PFSK-1 (cell line): ENCODE results near the gene SH3YL1.

Experiments used
- FOXP2 ChIP-seq: optimal IDR thresholded peaks from 2 replicates; pipeline ENCODE3; 2011; ENCODE audit warnings: borderline replicate concordance, control low read depth, inconsistent platforms; ENCODE audit not compliant: insufficient read depth; ENCODE audit errors: extremely low read length, extremely low read depth
- POLR2AphosphoS5 ChIP-seq: IDR thresholded peaks from 2 replicates; pipeline ENCODE4 v1.6.1; 2012; ENCODE audit warnings: low read depth, mild to moderate bottlenecking, control low read depth, low read length, moderate library complexity
- SIN3A ChIP-seq: IDR thresholded peaks from 2 replicates; pipeline ENCODE4 v1.6.1; 2012; ENCODE audit warnings: mild to moderate bottlenecking, low read length, moderate library complexity, borderline replicate concordance; ENCODE audit not compliant: insufficient read depth
- TAF1 ChIP-seq: IDR thresholded peaks from 2 replicates; pipeline ENCODE4 v1.6.1; 2012; ENCODE audit warnings: low read length, control low read depth, borderline replicate concordance; ENCODE audit not compliant: insufficient read depth
- TF ChIP-seq, protein P1 (sequence below), 2 experiments: IDR thresholded peaks; 2 replicates each; pipeline versions ENCODE4 v1.6.1 to v1.8.0; 2011 to 2012; ENCODE audit warnings: low read depth in 2 of 2, low read length in 2 of 2, control low read depth in 1 of 2, inconsistent platforms in 1 of 2, mild to moderate bottlenecking in 1 of 2, moderate library complexity in 1 of 2; ENCODE audit not compliant: insufficient read depth in 1 of 2

The SH3YL1 gene

DNA sequence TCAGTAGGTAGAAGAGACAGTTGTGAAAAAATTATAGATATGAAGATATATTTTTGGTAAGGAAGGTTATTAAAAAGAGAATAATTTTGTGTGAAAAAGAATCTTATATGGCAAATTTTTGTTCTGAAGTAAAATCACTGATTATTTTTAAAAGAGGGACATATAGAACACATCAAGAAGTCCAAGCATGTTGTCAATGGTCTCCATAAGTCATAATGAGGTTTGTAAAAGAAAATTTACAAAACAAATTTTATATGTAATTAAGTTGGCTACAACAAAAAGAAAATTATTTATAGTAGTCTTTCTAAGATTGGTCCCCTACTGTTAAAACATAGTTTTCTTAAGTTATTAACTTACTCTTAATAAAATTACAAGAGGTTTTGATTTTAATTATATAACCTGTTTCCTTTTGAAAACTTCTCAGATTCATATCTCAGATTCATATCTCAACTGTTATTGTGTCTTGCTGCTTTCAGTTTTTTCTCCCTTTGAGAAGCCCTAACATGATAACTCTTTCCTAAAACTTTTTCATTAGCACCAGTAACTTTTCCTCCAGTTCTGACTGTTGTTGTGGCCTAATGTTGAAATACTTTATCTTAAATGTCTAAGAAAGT lies 81.2 kb downstream of the SH3YL1 start:
- TF ChIP-seq POLR2AphosphoS5 (no peak), TAF1 (no peak), FOXP2 (no peak), SIN3A (no peak)
- TF ChIP-seq, protein P1, sequence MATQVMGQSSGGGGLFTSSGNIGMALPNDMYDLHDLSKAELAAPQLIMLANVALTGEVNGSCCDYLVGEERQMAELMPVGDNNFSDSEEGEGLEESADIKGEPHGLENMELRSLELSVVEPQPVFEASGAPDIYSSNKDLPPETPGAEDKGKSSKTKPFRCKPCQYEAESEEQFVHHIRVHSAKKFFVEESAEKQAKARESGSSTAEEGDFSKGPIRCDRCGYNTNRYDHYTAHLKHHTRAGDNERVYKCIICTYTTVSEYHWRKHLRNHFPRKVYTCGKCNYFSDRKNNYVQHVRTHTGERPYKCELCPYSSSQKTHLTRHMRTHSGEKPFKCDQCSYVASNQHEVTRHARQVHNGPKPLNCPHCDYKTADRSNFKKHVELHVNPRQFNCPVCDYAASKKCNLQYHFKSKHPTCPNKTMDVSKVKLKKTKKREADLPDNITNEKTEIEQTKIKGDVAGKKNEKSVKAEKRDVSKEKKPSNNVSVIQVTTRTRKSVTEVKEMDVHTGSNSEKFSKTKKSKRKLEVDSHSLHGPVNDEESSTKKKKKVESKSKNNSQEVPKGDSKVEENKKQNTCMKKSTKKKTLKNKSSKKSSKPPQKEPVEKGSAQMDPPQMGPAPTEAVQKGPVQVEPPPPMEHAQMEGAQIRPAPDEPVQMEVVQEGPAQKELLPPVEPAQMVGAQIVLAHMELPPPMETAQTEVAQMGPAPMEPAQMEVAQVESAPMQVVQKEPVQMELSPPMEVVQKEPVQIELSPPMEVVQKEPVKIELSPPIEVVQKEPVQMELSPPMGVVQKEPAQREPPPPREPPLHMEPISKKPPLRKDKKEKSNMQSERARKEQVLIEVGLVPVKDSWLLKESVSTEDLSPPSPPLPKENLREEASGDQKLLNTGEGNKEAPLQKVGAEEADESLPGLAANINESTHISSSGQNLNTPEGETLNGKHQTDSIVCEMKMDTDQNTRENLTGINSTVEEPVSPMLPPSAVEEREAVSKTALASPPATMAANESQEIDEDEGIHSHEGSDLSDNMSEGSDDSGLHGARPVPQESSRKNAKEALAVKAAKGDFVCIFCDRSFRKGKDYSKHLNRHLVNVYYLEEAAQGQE (IDR thresholded peaks at IDR 0.05; ENCODE audit: insufficient read depth in 1 of 2, low read depth in 2 of 2, low read length in 2 of 2): no peak

DNA sequence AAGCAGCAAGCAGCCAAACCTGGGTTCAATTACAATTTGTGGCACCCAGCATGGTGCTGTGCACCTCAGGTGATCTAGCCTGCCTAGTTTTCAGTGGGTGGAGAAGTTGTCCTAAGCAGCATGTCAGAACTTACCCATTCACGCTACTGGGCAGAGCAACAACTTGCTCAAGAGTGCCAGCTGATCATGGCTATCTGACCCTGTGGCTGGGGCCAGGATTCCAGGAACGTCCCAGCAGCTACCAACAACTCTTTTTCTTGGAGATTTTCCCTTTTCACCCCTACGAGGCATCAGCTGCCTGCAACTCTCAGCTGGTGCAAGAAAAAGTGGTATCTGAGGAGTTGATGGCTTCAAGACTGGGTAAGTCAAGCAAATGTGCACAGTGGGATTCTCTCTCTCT lies 83.5 kb downstream of the SH3YL1 start:
- TF ChIP-seq FOXP2 (no peak), SIN3A (no peak), POLR2AphosphoS5 (no peak), TAF1 (no peak)
- TF ChIP-seq, protein P1 (IDR thresholded peaks at IDR 0.05; ENCODE audit: insufficient read depth in 1 of 2, low read depth in 2 of 2, low read length in 2 of 2): no peak

DNA sequence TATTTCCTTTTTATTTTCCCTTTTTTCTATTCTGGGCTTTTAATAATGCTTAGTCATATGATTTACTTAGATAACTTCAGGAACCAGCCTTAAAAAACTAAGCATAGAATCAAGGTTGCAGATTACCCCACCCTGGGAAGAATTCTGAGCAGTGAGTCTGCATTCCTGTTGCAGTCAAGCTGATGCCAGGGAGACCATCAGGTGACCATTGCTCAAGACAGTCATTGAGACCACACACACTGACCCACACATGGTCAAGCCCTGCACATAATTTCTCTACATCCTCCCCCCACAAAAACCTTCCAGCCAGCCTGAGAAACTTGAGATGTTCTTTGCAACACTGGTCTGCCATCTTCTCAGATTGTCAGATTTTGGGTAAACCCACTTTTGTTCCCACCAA lies 83.9 kb downstream of the SH3YL1 start:
- no peak for TF ChIP-seq TAF1
- TF ChIP-seq, protein P1 (IDR thresholded peaks at IDR 0.05; ENCODE audit: insufficient read depth in 1 of 2, low read depth in 2 of 2, low read length in 2 of 2): no peak
- no peak for TF ChIP-seq FOXP2
- no peak for TF ChIP-seq POLR2AphosphoS5

DNA sequence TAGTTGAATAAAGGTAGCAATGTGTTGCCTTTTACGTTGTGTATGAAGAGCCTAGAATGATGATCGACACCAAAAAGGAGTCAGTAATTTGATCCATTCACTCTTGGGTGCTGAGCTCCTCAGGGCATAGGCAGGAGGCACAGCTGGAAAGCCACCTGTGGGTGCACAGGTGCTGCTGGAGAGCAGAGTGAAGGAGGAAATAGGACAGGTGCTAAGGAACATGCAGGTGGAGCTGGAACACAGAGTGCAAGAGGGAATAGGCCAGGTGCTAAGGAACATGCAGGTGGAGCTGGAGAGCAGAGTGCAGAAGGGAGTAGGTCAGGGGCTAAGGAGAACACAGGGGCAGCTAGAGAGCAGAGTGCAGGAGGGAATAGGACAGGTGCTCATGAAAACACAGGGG lies 86.1 kb downstream of the SH3YL1 start:
- no peak for TF ChIP-seq POLR2AphosphoS5
- TF ChIP-seq, protein P1 (IDR thresholded peaks at IDR 0.05; ENCODE audit: insufficient read depth in 1 of 2, low read depth in 2 of 2, low read length in 2 of 2): no peak
- TF ChIP-seq SIN3A: no peak
- no peak for TF ChIP-seq FOXP2
- TF ChIP-seq TAF1: no peak

DNA sequence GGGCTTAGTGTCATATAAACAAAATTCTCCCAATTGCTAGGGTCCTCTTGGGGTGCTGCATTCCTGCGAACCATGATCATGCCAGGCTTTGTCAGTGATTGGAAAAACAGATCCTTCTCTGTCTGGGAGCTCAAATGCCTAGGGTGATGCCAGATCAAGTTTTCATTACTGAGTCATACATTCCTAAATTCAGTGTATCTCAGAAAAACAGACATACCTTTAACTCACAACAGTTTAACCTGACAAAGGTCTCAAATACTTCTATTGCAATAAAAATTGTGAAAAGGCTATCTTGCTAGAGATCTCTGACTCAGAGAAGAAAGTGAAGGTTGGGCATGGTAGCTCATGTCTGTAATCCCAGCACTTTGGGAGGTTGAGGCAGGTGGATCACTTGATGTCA lies 86.9 kb downstream of the SH3YL1 start:
- TF ChIP-seq TAF1 (no peak), FOXP2 (no peak), POLR2AphosphoS5 (no peak), SIN3A (no peak)
- TF ChIP-seq, protein P1 (IDR thresholded peaks at IDR 0.05; ENCODE audit: insufficient read depth in 1 of 2, low read depth in 2 of 2, low read length in 2 of 2): no peak
